NCI-H345 treated with DMSO at 0.1 percent for 48 hours (cell line): ENCODE results near the gene NXPE3.

ENCODE experiments used
- DNase-seq: peaks from one replicate; lab custom pipeline; 2025; ENCODE audit not compliant: unreplicated experiment; lab: John Stamatoyannopoulos, UW

Gene NXPE3

DNA sequence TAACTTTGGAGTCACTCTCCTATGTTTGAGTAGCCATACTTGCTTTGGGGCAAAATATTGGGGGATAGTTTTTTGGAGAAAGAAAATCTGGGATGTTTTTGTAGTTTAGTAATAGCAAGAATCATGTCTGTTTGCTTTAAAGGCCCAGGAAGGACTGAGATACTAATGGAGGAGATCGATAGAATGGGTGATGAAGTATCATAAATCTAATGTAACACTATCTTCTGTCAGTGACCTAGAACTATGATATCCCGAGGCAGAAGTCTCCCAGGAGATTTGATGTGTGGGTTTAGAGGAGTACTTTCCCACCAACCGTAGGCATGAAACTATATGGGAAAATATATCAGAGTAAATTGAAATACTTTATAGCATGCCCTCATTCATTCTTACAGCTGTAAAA lies 49.3 kb downstream of the NXPE3 start:
- no peak for DNase-seq

GRCh38 chr3:101828691-101829436 lies 49.9 kb downstream of the NXPE3 start:
- DNase-seq = no peak

GRCh38 chr3:101829437-101829830 lies 50.4 kb downstream of the NXPE3 start:
- DNase-seq = no peak

GRCh38 chr3:101829874-101830273 lies 50.9 kb downstream of the NXPE3 start:
- DNase-seq = no peak

GRCh38 chr3:101833446-101833974 lies 54.5 kb downstream of the NXPE3 start:
- DNase-seq = no peak

DNA sequence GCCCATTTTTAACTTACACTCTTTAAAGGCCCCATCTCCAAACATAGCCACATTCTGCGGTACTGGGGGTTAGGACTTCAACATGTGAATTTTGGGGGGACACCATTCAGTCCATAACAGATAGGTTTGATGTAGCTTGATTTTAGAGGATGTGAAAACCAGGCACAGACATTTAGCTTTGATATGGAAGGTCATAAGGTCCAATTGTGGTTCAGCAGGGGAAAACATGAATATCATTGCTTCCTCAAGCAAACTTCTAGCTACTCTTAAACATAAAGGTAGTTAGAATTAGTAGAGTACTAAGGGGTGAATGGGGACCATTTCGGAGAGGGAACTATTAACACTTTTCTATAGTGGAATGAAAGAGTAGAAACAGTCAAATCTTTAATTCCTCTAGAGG lies 56.7 kb downstream of the NXPE3 start:
- DNase-seq = no peak

- DNase-seq = no peak
Observed at GRCh38 chr3:101836160-101836559, 57.1 kb downstream of the NXPE3 start.

- DNase-seq = no peak
Observed at GRCh38 chr3:101836652-101837598, 57.9 kb downstream of the NXPE3 start.

DNA sequence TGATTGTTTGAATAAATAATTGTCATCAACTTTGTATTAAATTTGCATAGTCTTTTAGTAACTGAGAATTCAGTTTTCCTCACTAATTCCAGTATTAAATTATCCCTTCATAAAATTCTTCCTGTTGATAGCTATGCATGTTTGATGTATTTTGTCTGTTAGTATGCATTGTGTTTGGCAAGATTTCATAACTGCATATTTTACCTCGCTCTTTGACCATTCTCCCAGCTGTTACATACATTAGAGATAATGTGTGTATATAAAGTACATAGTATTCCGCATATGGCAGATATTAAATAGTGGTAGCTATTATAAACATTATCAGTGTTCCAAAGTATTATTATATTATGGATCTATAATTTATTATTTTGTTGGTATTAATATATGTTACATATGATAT lies 59.7 kb downstream of the NXPE3 start:
- no peak for DNase-seq

DNA sequence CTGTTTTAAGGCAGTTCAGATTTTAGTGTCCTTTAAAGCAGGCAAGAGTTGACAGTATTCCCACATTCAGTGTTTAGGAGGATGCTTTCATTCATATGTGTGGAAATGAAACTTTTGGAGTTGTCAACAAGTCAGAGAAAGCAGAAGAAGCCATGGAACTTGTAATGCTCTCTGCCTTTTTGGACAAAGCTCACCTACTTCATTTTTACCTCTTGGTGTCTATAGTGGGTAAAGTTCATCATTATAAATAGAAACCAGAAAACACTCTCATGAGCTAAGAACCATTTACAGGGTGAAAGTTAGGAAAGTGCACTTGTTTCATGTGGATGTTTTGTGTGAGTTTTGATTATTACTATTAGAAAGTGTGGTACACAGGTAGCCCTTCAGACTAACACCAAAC lies 61.1 kb downstream of the NXPE3 start:
- no peak for DNase-seq

DNA sequence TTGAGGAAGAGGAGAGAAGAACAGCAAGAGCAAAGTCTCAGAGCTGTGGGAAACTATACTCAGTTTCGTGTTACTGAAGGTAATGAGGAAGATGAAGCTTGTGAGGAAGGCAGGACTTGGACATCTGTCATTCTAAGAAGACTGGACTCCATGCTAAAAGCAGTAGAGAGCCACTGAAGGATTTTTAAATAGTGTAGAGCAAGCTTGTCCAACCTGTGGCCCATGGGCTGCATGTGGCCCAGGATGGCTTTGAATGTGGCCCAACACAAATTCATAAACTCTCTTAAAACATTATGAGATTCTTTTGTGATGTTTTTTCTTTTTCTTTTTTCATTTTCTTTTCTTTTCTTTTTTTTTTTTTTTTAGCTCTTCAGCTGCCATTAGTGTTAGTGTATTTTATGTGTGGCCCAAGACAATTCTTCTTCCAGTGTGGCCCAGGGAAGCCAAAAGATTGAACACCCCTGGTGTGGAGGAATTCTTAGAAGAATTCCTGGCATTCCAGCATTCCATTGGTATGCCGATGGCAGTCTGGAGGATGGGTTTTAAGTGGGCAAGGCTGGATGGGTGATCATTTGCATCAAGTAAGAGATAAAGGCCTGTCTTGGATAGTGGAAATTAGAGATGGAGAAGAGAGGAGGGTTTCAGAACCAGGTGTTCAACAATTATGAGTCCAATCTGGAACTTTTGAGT lies 63.4 kb downstream of the NXPE3 start:
- DNase-seq = no peak

DNA sequence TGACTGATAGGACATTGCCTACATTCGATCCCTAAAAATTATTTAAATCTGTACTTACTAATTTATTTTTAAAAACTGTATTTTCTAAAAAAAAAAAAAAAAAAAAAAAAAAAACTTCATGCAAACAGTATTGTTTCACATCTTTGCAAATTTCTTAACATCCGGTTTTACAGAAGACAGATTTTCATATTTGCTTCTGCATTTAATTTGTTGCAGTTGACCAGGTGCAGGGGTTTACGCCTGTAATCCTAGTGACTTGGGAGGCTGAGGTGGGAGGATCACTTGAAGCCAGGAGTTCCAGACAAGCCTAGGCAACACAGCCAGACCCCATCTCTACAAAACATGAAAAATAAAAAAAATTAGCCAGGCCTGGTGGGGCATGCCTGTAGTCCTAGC lies 63.9 kb downstream of the NXPE3 start:
- DNase-seq = no peak

DNA sequence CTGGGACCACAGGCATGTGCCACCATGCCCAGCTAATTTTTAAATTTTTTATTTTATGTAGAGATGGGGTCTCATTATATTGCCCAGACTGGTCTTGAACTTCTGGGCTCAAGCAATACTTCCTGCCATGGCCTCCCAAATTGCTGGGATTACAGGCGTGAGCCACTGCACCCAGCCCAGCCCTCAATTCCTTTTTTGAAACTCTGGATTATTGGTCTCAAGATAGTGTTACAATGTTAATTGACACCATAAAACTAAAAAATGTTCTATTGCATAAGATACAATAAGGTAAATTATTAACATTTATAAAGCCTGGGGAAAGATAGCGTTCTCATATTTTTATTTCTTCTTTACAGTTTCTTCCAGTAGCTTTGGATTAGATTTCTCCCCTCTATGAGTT lies 66.4 kb downstream of the NXPE3 start:
- DNase-seq = no peak

- no peak for DNase-seq
Observed at GRCh38 chr3:101846709-101847108, 67.7 kb downstream of the NXPE3 start.

DNA sequence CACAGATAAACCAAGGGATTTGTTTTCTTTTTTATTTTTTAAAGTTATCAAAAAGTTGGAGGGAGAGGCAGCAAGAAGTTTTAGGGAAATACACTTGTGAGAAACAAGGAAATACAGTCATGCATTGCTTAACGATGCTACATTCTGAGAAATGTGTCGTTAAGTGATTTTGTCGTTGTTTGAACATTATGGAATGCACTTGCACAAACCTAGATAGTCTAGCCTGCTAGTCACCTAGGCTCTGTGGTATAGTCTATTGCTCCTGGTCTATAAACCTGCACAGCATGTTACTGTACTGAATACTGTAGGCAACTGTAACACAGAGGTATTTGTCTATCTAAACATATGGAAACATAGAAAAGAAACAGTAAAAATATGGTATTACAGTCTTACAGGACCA lies 68.3 kb downstream of the NXPE3 start:
- no peak for DNase-seq

DNA sequence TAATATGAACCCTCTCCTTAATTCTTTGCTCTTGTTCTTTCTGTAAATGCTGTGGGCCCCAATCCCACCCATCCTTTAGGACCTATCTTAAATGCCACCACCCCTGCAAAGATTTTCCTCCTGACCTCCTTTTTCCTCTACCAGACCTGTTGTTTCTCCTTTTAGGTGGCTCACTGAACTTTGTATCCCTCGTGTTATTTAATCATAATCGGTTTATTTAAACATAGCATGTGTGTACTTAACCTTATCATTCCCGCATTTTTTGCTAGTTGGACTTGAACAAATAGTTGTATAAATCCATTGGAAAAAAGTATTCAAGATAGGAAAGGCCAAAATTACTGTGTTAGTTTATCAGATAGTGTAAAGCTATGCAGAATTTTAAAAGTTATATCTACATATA lies 69.3 kb downstream of the NXPE3 start:
- no peak for DNase-seq

- peak; percentile 32 for DNase-seq
Observed at GRCh38 chr3:101848754-101849713, 70.0 kb downstream of the NXPE3 start, which contains the start of gene NFKBIZ. Gene NFKBIZ, plus strand, starts transcription at chr3:101849514. Its CDS starts 115 bp downstream, at chr3:101849629.

DNA sequence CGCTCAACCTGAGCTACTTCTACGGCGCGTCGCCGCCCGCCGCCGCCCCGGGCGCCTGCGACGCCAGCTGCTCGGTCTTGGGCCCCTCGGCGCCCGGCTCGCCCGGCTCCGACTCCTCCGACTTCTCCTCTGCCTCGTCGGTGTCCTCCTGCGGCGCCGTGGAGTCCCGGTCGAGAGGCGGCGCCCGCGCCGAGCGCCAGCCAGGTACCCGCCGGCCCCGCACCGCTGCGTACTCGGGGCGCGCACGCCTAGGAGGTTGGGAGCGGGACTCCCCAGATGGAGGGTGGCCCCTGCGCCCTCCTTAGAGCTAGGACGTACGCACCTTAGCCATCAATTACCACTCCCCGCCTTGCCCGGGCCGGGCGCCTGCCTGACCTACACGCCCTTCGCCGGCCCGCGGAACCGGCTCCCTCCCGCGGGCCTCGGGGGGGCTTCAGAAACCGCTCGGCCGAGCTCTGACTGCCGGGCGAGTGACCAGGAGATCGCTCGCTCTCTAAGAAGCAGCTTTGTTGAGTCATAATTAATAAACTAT lies 70.8 kb downstream of the NXPE3 start:
- DNase-seq = no peak

- DNase-seq = peak; percentile 3
Observed at GRCh38 chr3:101850246-101851051, 71.4 kb downstream of the NXPE3 start.
